SK-N-SH treated with all-trans-retinoic acid at 6 μM for 48 hours (cell line): ENCODE measurements around the gene LIPK.

ENCODE experiments used
- ATAC-seq: fragments of 200-7000 bp; cut with Tn5 transposase; 3 replicates; pipeline ENCODE4 v1.9.1; 2020; ENCODE audit warnings: mild to moderate bottlenecking, moderate library complexity
- ARNTL ChIP-seq: fragments of 450-650 bp; formaldehyde crosslinking; IDR thresholded peaks from 2 replicates; pipeline ENCODE4 v1.5.0; 2020; ENCODE audit warnings: low read depth, mild to moderate bottlenecking, moderate library complexity, borderline replicate concordance
- BACH2 ChIP-seq: fragments of 250-450 bp; sonication (Bioruptor Pico); IDR thresholded peaks from 2 replicates; pipeline ENCODE4 v1.9.0; 2021; ENCODE audit warnings: mild to moderate bottlenecking, borderline replicate concordance
- CREB5 ChIP-seq: fragments of 250-450 bp; sonication (Bioruptor Pico); IDR thresholded peaks from 2 replicates; pipeline ENCODE4 v1.5.1; 2020; ENCODE audit warnings: low read depth, mild to moderate bottlenecking, moderate library complexity
- CSDC2 ChIP-seq: fragments of 250-450 bp; sonication (Bioruptor Pico); IDR thresholded peaks from 2 replicates; pipeline ENCODE4 v1.5.0; 2020; ENCODE audit warnings: mild to moderate bottlenecking, moderate library complexity
- CSRNP3 ChIP-seq: fragments of 250-450 bp; sonication (Bioruptor Pico); IDR thresholded peaks from 2 replicates; pipeline ENCODE4 v1.5.1; 2021; ENCODE audit warnings: mild to moderate bottlenecking, moderate library complexity
- ESRRG ChIP-seq: fragments of 250-450 bp; sonication (Bioruptor Pico); IDR thresholded peaks from 2 replicates; pipeline ENCODE4 v1.6.1; 2021; ENCODE audit warnings: mild to moderate bottlenecking
- GLIS3 ChIP-seq: fragments of 250-450 bp; sonication (Bioruptor Pico); IDR thresholded peaks from 2 replicates; pipeline ENCODE4 v1.5.0; 2020; ENCODE audit warnings: mild to moderate bottlenecking, moderate library complexity
- ISL1 ChIP-seq: fragments of 250-450 bp; sonication (Bioruptor Pico); IDR thresholded peaks from 2 replicates; pipeline ENCODE4 v2.1.2; 2022; ENCODE audit warnings: mild to moderate bottlenecking, moderate library complexity
- OSR1 ChIP-seq: fragments of 250-450 bp; sonication (Bioruptor Pico); IDR thresholded peaks from 2 replicates; pipeline ENCODE4 v1.8.0; 2022; ENCODE audit warnings: moderate library complexity, mild to moderate bottlenecking, inconsistent platforms
- POU6F1 ChIP-seq: fragments of 250-450 bp; sonication (Bioruptor Pico); IDR thresholded peaks from 2 replicates; pipeline ENCODE4 v1.8.0; 2021; ENCODE audit warnings: low read depth, mild to moderate bottlenecking, moderate library complexity, borderline replicate concordance
- PPARA ChIP-seq: fragments of 250-450 bp; sonication (Bioruptor Pico); IDR thresholded peaks from 2 replicates; pipeline ENCODE4 v1.5.0; 2020; ENCODE audit warnings: mild to moderate bottlenecking, borderline replicate concordance
- RARB ChIP-seq: fragments of 250-450 bp; sonication (Bioruptor Pico); IDR thresholded peaks from 2 replicates; pipeline ENCODE4 v1.8.0; 2021; ENCODE audit warnings: mild to moderate bottlenecking, moderate library complexity
- SNAI2 ChIP-seq: fragments of 250-450 bp; sonication (Bioruptor Pico); IDR thresholded peaks from 2 replicates; pipeline ENCODE4 v1.5.0; 2020; ENCODE audit warnings: mild to moderate bottlenecking, moderate library complexity
- TCF4 ChIP-seq: fragments of 250-450 bp; sonication (Bioruptor Pico); IDR thresholded peaks from 2 replicates; pipeline ENCODE4 v1.8.0; 2021; ENCODE audit warnings: mild to moderate bottlenecking, moderate library complexity, borderline replicate concordance
- TOX ChIP-seq: fragments of 250-450 bp; sonication (Bioruptor Pico); IDR thresholded peaks from 2 replicates; pipeline ENCODE4 v1.8.0; 2021; ENCODE audit warnings: mild to moderate bottlenecking, moderate library complexity, borderline replicate concordance
- TSHZ2 ChIP-seq: fragments of 250-450 bp; sonication (Bioruptor Pico); IDR thresholded peaks from 2 replicates; pipeline ENCODE4 v1.5.0; 2020; ENCODE audit warnings: mild to moderate bottlenecking, moderate library complexity
- ZC3H10 ChIP-seq: fragments of 250-450 bp; sonication (Bioruptor Pico); IDR thresholded peaks from 2 replicates; pipeline ENCODE4 v1.5.1; 2021; ENCODE audit warnings: mild to moderate bottlenecking, moderate library complexity
- ZFP3 ChIP-seq: fragments of 250-450 bp; sonication (Bioruptor Pico); IDR thresholded peaks from 2 replicates; pipeline ENCODE4 v1.5.0; 2020; ENCODE audit warnings: mild to moderate bottlenecking, moderate library complexity
- ZFP30 ChIP-seq: fragments of 450-650 bp; formaldehyde crosslinking; IDR thresholded peaks from 2 replicates; pipeline ENCODE4 v1.5.0; 2022; ENCODE audit warnings: mild to moderate bottlenecking, moderate library complexity
- ZNF565 ChIP-seq: fragments of 450-650 bp; formaldehyde crosslinking; conservative IDR thresholded peaks from 2 replicates; pipeline ENCODE4 v1.5.0; 2020; ENCODE audit warnings: low read depth, mild to moderate bottlenecking, moderate library complexity
- ZNF70 ChIP-seq: fragments of 450-650 bp; formaldehyde crosslinking; IDR thresholded peaks from 2 replicates; pipeline ENCODE4 v1.5.0; 2020; ENCODE audit warnings: mild to moderate bottlenecking, moderate library complexity
- ZNF8 ChIP-seq: fragments of 450-650 bp; formaldehyde crosslinking; IDR thresholded peaks from 2 replicates; pipeline ENCODE4 v1.5.0; 2020; ENCODE audit warnings: mild to moderate bottlenecking, moderate library complexity

LIPK gene

GRCh38 chr10:88783724-88784123 is 77.7 kb downstream of the LIPK start:
- no peak for ATAC-seq
- TF ChIP-seq TCF4 (CRISPR knock-in tag) = no peak
- no peak for TF ChIP-seq GLIS3
- no peak for TF ChIP-seq ISL1
- TF ChIP-seq CSRNP3 = no peak
- no peak for TF ChIP-seq ZFP30
- no peak for TF ChIP-seq ZC3H10 (CRISPR knock-in tag)
- no peak for TF ChIP-seq RARB (CRISPR knock-in tag)
- no peak for TF ChIP-seq TSHZ2 (CRISPR knock-in tag)
- no peak for TF ChIP-seq PPARA (CRISPR knock-in tag)
- TF ChIP-seq BACH2 = no peak
- TF ChIP-seq SNAI2 = no peak
- no peak for TF ChIP-seq TOX (CRISPR knock-in tag)
- TF ChIP-seq ZNF8 (CRISPR knock-in tag) = no peak
- no peak for TF ChIP-seq CSDC2 (CRISPR knock-in tag)
- TF ChIP-seq ZNF565 (CRISPR knock-in tag) = no peak
- TF ChIP-seq ESRRG (CRISPR knock-in tag) = no peak
- TF ChIP-seq ZFP3 (CRISPR knock-in tag) = no peak
- TF ChIP-seq OSR1 = no peak
- no peak for TF ChIP-seq ARNTL (CRISPR knock-in tag)
- no peak for TF ChIP-seq CREB5 (CRISPR knock-in tag)

- ATAC-seq = no peak
These were observed 80.2 kb downstream of the LIPK start for GRCh38 chr10:88786032-88786770.

More at GRCh38 chr10:88786032-88786770, 80.2 kb downstream of the LIPK start:
- TF ChIP-seq POU6F1 (CRISPR knock-in tag) (no peak), GLIS3 (no peak), TCF4 (CRISPR knock-in tag) (no peak), RARB (CRISPR knock-in tag) (no peak), CSRNP3 (no peak), CREB5 (CRISPR knock-in tag) (no peak), ZNF70 (CRISPR knock-in tag) (no peak), PPARA (CRISPR knock-in tag) (no peak), OSR1 (no peak)
